Endothelial cell (in vitro differentiated cells): ENCODE results near the gene MGAT5. TPM values are rescaled to one million over a fixed set of nuclear protein-coding genes. Genes with fewer than 3 reads are reported as not detected.

Source experiments
- DNase-seq: peaks from one replicate; pipeline ENCODE4 v3.0.0; 2021; ENCODE audit warnings: low spot score
- H3K27ac Mint-ChIP-seq: one replicate; pipeline ENCODE4 v1.8.0; 2021; ENCODE audit warnings: mixed read lengths, inconsistent platforms; ENCODE audit not compliant: unreplicated experiment
- H3K27me3 Mint-ChIP-seq: one replicate; pipeline ENCODE4 v1.8.0; 2021; ENCODE audit warnings: mild to moderate bottlenecking, moderate library complexity, mixed read lengths, inconsistent platforms; ENCODE audit not compliant: unreplicated experiment
- H3K36me3 Mint-ChIP-seq: one replicate; pipeline ENCODE4 v1.8.0; 2021; ENCODE audit warnings: mild to moderate bottlenecking, low read depth, mixed read lengths, inconsistent platforms; ENCODE audit not compliant: unreplicated experiment
- H3K4me1 Mint-ChIP-seq: one replicate; pipeline ENCODE4 v1.8.0; 2021; ENCODE audit warnings: mild to moderate bottlenecking, mixed read lengths, inconsistent platforms; ENCODE audit not compliant: unreplicated experiment
- H3K4me3 Mint-ChIP-seq: one replicate; pipeline ENCODE4 v1.8.0; 2021; ENCODE audit warnings: mild to moderate bottlenecking, mixed read lengths, inconsistent platforms; ENCODE audit not compliant: unreplicated experiment
- H3K9me3 Mint-ChIP-seq: one replicate; pipeline ENCODE4 v1.8.0; 2021; ENCODE audit warnings: mixed read lengths, inconsistent platforms; ENCODE audit not compliant: unreplicated experiment
- CTCF ChIP-seq: fragments of 200-600 bp; sonication (generic); IDR thresholded peaks from one replicate; pipeline ENCODE4 v1.5.0; 2021; ENCODE audit warnings: antibody characterized with exemption; ENCODE audit not compliant: unreplicated experiment
- total RNA-seq: library from RNA; stranded (reverse); fragmentation: NEBNext Ultra II Directional; extraction: Animal tissue kit (Norgen Biotek cat#: 25700); gene quantifications from one replicate; pipeline ENCODE4 v1.2.1, GENCODE V29; 2021; ENCODE audit not compliant: unreplicated experiment

Gene MGAT5
- total RNA-seq, 1 donor from 2014 or later: 124 TPM

- Mint-ChIP-seq H3K4me1 (peaks cover 1% of the 10 kb centered on the region), H3K36me3 (no peaks in the 10 kb centered on the region), H3K9me3 (no peaks in the 10 kb centered on the region), H3K27me3 (peaks cover 4% of the 10 kb centered on the region), H3K27ac (no peak overlapping the region), H3K4me3 (no peak overlapping the region)
- no peak for TF ChIP-seq CTCF
- DNase-seq: no peak
Measured at GRCh38 chr2:134240061-134240460, 13.8 kb upstream of the MGAT5 start.

DNA sequence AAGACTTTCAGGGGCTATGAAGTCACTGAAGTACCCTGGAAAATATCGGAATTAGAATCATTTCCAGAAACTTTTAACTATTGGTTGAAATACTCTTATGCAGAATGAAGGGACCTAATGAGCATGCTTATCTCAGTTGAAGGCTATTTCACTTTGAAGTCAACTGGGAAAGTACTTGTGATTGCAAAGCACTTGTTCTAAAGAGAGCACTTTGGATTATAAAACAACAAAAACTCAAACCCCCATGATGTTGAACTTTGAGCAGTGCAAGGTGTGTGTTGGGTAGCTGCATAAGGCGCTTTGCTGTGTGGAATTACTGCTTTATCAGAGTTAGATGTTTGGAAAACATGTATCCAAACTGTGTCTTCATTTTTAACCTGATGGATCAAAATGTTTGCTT, 12.0 kb upstream of the MGAT5 start:
- Mint-ChIP-seq H3K36me3 (no peaks in the 10 kb centered on the region), H3K9me3 (no peaks in the 10 kb centered on the region), H3K4me1 (peaks cover 14% of the 10 kb centered on the region), H3K4me3 (no peak overlapping the region), H3K27ac (no peak overlapping the region), H3K27me3 (peaks cover 2% of the 10 kb centered on the region)
- TF ChIP-seq CTCF: no peak
- no peak for DNase-seq

GRCh38 chr2:134243244-134243643, 10.6 kb upstream of the MGAT5 start:
- H3K4me1 Mint-ChIP-seq: peaks cover 15% of the 10 kb centered on the region

GRCh38 chr2:134244086-134244485, 9.8 kb upstream of the MGAT5 start:
- peaks cover 20% of the 10 kb centered on the region for H3K4me1 Mint-ChIP-seq
- DNase-seq: no peak

More at GRCh38 chr2:134243244-134243643, 10.6 kb upstream of the MGAT5 start:
- Mint-ChIP-seq H3K27ac (no peak overlapping the region), H3K27me3 (peaks cover 1% of the 10 kb centered on the region), H3K36me3 (no peaks in the 10 kb centered on the region), H3K9me3 (no peaks in the 10 kb centered on the region), H3K4me3 (no peak overlapping the region)
- DNase-seq: no peak
- TF ChIP-seq CTCF: no peak

DNA sequence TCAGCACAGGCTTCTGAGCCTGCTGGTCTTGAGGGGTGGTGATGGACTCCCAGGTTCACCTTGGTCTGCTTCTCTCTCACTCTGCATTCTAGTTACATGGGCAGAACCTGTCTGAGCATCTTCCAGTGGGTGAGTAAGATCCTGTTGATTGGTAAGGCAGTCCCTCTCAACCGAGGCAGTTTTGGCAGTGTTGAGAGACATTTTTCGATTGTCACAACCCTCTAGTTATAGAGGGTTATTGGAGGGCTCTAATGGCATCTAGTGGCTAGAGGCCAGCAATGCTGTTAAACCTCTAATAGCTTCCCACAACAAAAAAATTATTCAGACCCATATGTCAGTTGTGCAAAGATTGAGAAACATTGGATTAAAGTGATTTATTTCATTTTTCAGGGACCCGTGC, 9.3 kb upstream of the MGAT5 start:
- H3K4me3 Mint-ChIP-seq: no peak overlapping the region
- peaks cover 1% of the 10 kb centered on the region for H3K27me3 Mint-ChIP-seq
- H3K9me3 Mint-ChIP-seq: no peaks in the 10 kb centered on the region
- no peak for DNase-seq
- H3K4me1 Mint-ChIP-seq: peaks cover 22% of the 10 kb centered on the region
- TF ChIP-seq CTCF: no peak
- no peaks in the 10 kb centered on the region for H3K36me3 Mint-ChIP-seq
- H3K27ac Mint-ChIP-seq: no peak overlapping the region

More at GRCh38 chr2:134244086-134244485, 9.8 kb upstream of the MGAT5 start:
- Mint-ChIP-seq H3K4me3 (no peak overlapping the region), H3K27me3 (peaks cover 1% of the 10 kb centered on the region), H3K9me3 (no peaks in the 10 kb centered on the region), H3K27ac (no peak overlapping the region), H3K36me3 (no peaks in the 10 kb centered on the region)
- TF ChIP-seq CTCF: no peak
